Upper lobe of left lung (tissue), 4 donors: ENCODE results near the gene ZNF341.

Experiments
- POLR2A ChIP-seq, 4 donors: fragments of 450-650 bp; IDR thresholded peaks; one replicate each; pipeline ENCODE4 v1.5.1; 2016 to 2017; ENCODE audit warnings: antibody characterized with exemption in 4 of 4, mild to moderate bottlenecking in 2 of 4
- POLR2AphosphoS5 ChIP-seq, 2 donors: sonication (generic); formaldehyde crosslinking; IDR thresholded peaks; one replicate each; pipeline ENCODE4 v1.5.1; 2017; ENCODE audit warnings: antibody characterized with exemption in 2 of 2
- TF ChIP-seq, protein P1 (sequence below), 6 experiments: fragments of 450-650 bp in 4 of 6; fragments of 200-600 bp in 2 of 6; sonication (generic) in 2 of 6; IDR thresholded peaks; one replicate each; pipeline ENCODE4 v1.5.1; 2016 to 2019; ENCODE audit warnings: antibody characterized with exemption in 6 of 6

DNA sequence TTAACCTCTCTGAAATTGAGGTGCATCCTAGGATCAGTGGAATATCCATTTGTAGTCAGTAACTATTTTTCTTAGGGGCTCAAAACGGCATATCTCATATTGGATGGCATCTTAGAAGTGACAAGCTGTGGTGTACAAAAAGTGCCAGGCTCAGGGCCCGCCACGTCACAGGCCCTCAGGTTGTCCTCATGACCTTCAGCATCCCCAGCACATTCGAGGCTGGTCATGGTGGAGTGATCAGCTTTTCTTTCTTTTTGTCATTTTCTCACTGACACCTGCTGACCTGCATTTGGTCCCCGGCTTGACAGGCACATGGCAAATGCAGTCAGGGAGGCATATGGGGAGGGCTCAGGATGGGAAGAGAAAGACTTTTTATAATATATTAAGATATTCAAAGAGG, 38.5 kb upstream of the ZNF341 start:
- TF ChIP-seq, protein P1, sequence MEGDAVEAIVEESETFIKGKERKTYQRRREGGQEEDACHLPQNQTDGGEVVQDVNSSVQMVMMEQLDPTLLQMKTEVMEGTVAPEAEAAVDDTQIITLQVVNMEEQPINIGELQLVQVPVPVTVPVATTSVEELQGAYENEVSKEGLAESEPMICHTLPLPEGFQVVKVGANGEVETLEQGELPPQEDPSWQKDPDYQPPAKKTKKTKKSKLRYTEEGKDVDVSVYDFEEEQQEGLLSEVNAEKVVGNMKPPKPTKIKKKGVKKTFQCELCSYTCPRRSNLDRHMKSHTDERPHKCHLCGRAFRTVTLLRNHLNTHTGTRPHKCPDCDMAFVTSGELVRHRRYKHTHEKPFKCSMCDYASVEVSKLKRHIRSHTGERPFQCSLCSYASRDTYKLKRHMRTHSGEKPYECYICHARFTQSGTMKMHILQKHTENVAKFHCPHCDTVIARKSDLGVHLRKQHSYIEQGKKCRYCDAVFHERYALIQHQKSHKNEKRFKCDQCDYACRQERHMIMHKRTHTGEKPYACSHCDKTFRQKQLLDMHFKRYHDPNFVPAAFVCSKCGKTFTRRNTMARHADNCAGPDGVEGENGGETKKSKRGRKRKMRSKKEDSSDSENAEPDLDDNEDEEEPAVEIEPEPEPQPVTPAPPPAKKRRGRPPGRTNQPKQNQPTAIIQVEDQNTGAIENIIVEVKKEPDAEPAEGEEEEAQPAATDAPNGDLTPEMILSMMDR (IDR thresholded peaks at IDR 0.05) = no peak
- TF ChIP-seq POLR2AphosphoS5 (IDR thresholded peaks at IDR 0.05) (no peak), POLR2A (IDR thresholded peaks at IDR 0.05) (no peak)
